Measurements from ENCODE around the gene TCF4.

The TCF4 gene

DNA sequence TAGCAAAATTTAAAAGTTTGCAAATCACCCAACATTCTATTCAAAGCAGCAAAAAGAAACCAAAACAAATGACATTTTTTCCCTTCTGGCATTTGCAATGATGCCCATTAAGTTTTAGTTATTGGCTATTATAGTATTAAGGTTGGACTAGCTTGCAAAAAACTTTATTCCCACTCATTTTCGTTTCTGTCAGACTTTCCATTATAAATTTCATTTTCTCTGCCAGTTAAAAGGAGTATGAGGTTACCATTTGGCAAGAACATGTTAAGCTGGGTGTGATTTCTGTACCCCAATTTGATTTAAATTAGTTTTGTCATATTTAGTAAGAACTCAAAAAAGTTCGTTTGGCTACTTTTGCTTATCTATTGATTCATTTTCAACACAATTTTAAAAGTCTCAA lies 187.9 kb downstream of the TCF4 start:
- TF ChIP-seq, protein P1, sequence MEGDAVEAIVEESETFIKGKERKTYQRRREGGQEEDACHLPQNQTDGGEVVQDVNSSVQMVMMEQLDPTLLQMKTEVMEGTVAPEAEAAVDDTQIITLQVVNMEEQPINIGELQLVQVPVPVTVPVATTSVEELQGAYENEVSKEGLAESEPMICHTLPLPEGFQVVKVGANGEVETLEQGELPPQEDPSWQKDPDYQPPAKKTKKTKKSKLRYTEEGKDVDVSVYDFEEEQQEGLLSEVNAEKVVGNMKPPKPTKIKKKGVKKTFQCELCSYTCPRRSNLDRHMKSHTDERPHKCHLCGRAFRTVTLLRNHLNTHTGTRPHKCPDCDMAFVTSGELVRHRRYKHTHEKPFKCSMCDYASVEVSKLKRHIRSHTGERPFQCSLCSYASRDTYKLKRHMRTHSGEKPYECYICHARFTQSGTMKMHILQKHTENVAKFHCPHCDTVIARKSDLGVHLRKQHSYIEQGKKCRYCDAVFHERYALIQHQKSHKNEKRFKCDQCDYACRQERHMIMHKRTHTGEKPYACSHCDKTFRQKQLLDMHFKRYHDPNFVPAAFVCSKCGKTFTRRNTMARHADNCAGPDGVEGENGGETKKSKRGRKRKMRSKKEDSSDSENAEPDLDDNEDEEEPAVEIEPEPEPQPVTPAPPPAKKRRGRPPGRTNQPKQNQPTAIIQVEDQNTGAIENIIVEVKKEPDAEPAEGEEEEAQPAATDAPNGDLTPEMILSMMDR (conservative IDR thresholded peaks at IDR 0.05; ENCODE audit: low read length): no peak
- TF ChIP-seq EZH2phosphoT487 (IDR thresholded peaks at IDR 0.05; ENCODE audit: borderline replicate concordance): no peak
- Histone ChIP-seq H3K4me3 (ENCODE audit: low read length, poor library complexity, severe bottlenecking) (no peak overlapping the region), H3K79me2 (ENCODE audit: insufficient read depth, low read length) (no peaks in the 10 kb centered on the region), H3K9ac (ENCODE audit: low read depth, low read length, poor library complexity, severe bottlenecking) (no peak overlapping the region), H3K9me3 (ENCODE audit: insufficient read depth, low read depth, low read length) (no peaks in the 10 kb centered on the region), H3K9me2 (replicated peaks; ENCODE audit: low read depth, low read length) (no peaks in the 10 kb centered on the region), H3K36me3 (ENCODE audit: insufficient read depth, low read length) (no peaks in the 10 kb centered on the region), H2AFZ (ENCODE audit: low read length) (no peak overlapping the region), H3K4me1 (ENCODE audit: insufficient read depth, low read length, poor library complexity, severe bottlenecking) (no peaks in the 10 kb centered on the region), H3F3A (ENCODE audit: low read depth) (no peaks in the 10 kb centered on the region), H3K27me3 (ENCODE audit: insufficient read depth, low read length, poor library complexity, severe bottlenecking) (no peaks in the 10 kb centered on the region), H3K4me2 (ENCODE audit: low read depth, low read length, poor library complexity, severe bottlenecking) (no peak overlapping the region), H4K20me1 (ENCODE audit: insufficient read depth, low read length, poor library complexity, severe bottlenecking) (no peaks in the 10 kb centered on the region)

DNA sequence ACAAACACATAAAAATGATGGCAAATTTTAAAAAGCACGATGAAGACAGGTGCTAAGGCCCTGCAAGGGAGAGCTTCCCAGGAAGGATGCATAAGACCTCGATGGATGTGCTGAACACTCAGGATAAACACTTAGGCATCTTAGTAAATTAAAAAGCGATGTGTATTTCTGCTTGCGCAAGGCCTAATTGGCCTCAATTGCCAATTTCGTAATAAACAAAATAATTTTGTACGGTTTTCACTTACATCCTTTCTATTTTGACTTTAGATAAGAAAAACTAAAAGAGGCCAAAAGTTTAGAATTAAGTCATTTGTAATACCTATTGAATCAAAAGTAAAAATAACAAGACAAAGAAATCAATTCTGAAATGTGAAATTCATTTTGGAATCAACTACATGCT lies 189.1 kb downstream of the TCF4 start:
- Histone ChIP-seq H3K27me3 (ENCODE audit: insufficient read depth, low read length, poor library complexity, severe bottlenecking) (no peaks in the 10 kb centered on the region), H3K36me3 (ENCODE audit: insufficient read depth, low read length) (no peaks in the 10 kb centered on the region), H3F3A (ENCODE audit: low read depth) (no peaks in the 10 kb centered on the region), H3K9me2 (replicated peaks; ENCODE audit: low read depth, low read length) (no peaks in the 10 kb centered on the region), H3K79me2 (ENCODE audit: insufficient read depth, low read length) (no peaks in the 10 kb centered on the region), H3K4me3 (ENCODE audit: low read length, poor library complexity, severe bottlenecking) (no peak overlapping the region), H3K4me2 (ENCODE audit: low read depth, low read length, poor library complexity, severe bottlenecking) (no peak overlapping the region), H3K4me1 (ENCODE audit: insufficient read depth, low read length, poor library complexity, severe bottlenecking) (no peaks in the 10 kb centered on the region), H3K9me3 (ENCODE audit: insufficient read depth, low read depth, low read length) (no peaks in the 10 kb centered on the region), H3K9ac (ENCODE audit: low read depth, low read length, poor library complexity, severe bottlenecking) (no peak overlapping the region), H4K20me1 (ENCODE audit: insufficient read depth, low read length, poor library complexity, severe bottlenecking) (no peaks in the 10 kb centered on the region), H2AFZ (ENCODE audit: low read length) (no peak overlapping the region)
- TF ChIP-seq, protein P1 (conservative IDR thresholded peaks at IDR 0.05; ENCODE audit: low read length): no peak
- no peak for TF ChIP-seq EZH2phosphoT487 (IDR thresholded peaks at IDR 0.05; ENCODE audit: borderline replicate concordance)

DNA sequence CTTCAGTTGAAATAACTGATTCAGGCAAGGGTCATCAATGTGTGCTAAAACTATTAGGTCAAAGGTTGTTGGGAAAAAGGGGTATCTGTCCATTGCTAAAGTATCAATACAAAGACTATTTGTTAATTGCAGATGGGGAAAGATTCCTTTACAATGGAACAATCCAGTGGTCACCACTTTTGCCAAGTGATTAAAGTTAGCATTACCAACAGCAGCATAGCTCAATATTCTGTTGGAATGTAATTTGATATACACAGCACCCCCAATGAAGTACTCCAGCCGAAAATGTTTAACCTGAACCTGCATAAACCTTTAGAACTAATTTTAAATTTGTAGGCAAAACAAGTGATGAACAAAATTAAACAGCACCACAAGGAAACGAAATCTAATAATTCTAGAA lies 191.0 kb downstream of the TCF4 start:
- no peaks in the 10 kb centered on the region for H3K4me1 ChIP-seq (ENCODE audit: insufficient read depth, low read length, poor library complexity, severe bottlenecking)
- no peaks in the 10 kb centered on the region for H3K36me3 ChIP-seq (ENCODE audit: insufficient read depth, low read length)
- no peaks in the 10 kb centered on the region for H3K27me3 ChIP-seq (ENCODE audit: insufficient read depth, low read length, poor library complexity, severe bottlenecking)
- H3K9me3 ChIP-seq (ENCODE audit: insufficient read depth, low read depth, low read length): no peaks in the 10 kb centered on the region
- H3K9ac ChIP-seq (ENCODE audit: low read depth, low read length, poor library complexity, severe bottlenecking): no peak overlapping the region
- H3F3A ChIP-seq (ENCODE audit: low read depth): no peaks in the 10 kb centered on the region
- H2AFZ ChIP-seq (ENCODE audit: low read length): no peak overlapping the region
- H3K4me3 ChIP-seq (ENCODE audit: low read length, poor library complexity, severe bottlenecking): no peak overlapping the region
- no peak overlapping the region for H3K4me2 ChIP-seq (ENCODE audit: low read depth, low read length, poor library complexity, severe bottlenecking)
- no peak for TF ChIP-seq EZH2phosphoT487 (IDR thresholded peaks at IDR 0.05; ENCODE audit: borderline replicate concordance)
- TF ChIP-seq, protein P1 (conservative IDR thresholded peaks at IDR 0.05; ENCODE audit: low read length): no peak
- no peaks in the 10 kb centered on the region for H3K9me2 ChIP-seq (replicated peaks; ENCODE audit: low read depth, low read length)
- no peaks in the 10 kb centered on the region for H4K20me1 ChIP-seq (ENCODE audit: insufficient read depth, low read length, poor library complexity, severe bottlenecking)
- H3K79me2 ChIP-seq (ENCODE audit: insufficient read depth, low read length): no peaks in the 10 kb centered on the region

Data from Loucy (cell line).